Endothelial cell of umbilical vein (primary cell): Measurements from ENCODE around the gene RGS11. TPM values are rescaled to one million over a fixed set of nuclear protein-coding genes. Genes with fewer than 3 reads are reported as not detected.

Experiments
- BruUV-seq: library from RNA; stranded (reverse); fragments of 400-500 nt; replicated peaks from 2 replicates; lab custom pipeline; 2021; lab: Mats Ljungman, UMichigan
- CTCF ChIA-PET: fragments of 300-600, 350-600 bp; sonication (Branson Sonifier 250); formaldehyde crosslinking; loops from one replicate; lab custom pipeline; 2021; ENCODE audit warnings: antibody characterized with exemption, inconsistent platforms; lab: Charles Lee
- POLR2A ChIA-PET: fragments of 300-600, 350-600 bp; sonication (Branson Sonifier 250); formaldehyde crosslinking; loops from one replicate; lab custom pipeline; 2021; ENCODE audit warnings: antibody characterized with exemption, inconsistent platforms; lab: Charles Lee
- DNase-seq: peaks from one replicate; pipeline ENCODE4 v3.0.0-alpha.2; 2011; ENCODE audit warnings: low read depth, low spot score
- FAIRE-seq: peaks from 2 replicates; lab custom pipeline; 2011; peaks lifted over from hg19 to GRCh38; lab: Jason Lieb, UNC
- H2AFZ ChIP-seq: 2 replicates; pipeline ENCODE4 v1.6.0; 2012; ENCODE audit warnings: low read depth, low read length, control low read depth, inconsistent platforms
- H3K27ac ChIP-seq: 2 replicates; pipeline ENCODE4 v1.5.1; 2011; ENCODE audit warnings: low read depth, mild to moderate bottlenecking, control low read depth, low read length, moderate library complexity; ENCODE audit not compliant: insufficient read depth
- H3K27me3 ChIP-seq, 2 experiments: 2 replicates each; pipeline versions ENCODE4 v1.6.0 to v1.6.1; 2011; ENCODE audit warnings: low read length in 2 of 2, mixed read lengths in 1 of 2; ENCODE audit not compliant: control insufficient read depth in 2 of 2, insufficient read depth in 2 of 2
- H3K36me3 ChIP-seq, 2 experiments: 2 replicates in 1 of 2; 3 replicates in 1 of 2; pipeline ENCODE4 v1.5.1; 2011; ENCODE audit warnings: low read length in 2 of 2, mild to moderate bottlenecking in 1 of 2, moderate library complexity in 1 of 2; ENCODE audit not compliant: control insufficient read depth in 2 of 2, insufficient read depth in 2 of 2; ENCODE audit errors: extremely low read depth in 1 of 2
- H3K4me1 ChIP-seq: 3 replicates; pipeline ENCODE4 v1.5.1; 2011; ENCODE audit warnings: mild to moderate bottlenecking, low read length; ENCODE audit not compliant: control insufficient read depth, insufficient read depth; ENCODE audit errors: extremely low read depth
- H3K4me2 ChIP-seq: 2 replicates; pipeline ENCODE4 v1.6.1; 2011; ENCODE audit warnings: low read length, control low read depth, mixed read lengths; ENCODE audit not compliant: insufficient read depth
- H3K4me3 ChIP-seq, 3 experiments: fragments of 200-600 bp in 1 of 3; sonication (generic), shearing (Covaris generic) in 1 of 3; replicated peaks in 1 of 3; 2 replicates each; pipeline ENCODE4 v1.5.1; 2011 to 2016; ENCODE audit warnings: control low read depth in 3 of 3, low read length in 3 of 3, mild to moderate bottlenecking in 2 of 3, inconsistent platforms in 1 of 3, low read depth in 1 of 3, moderate library complexity in 1 of 3; ENCODE audit not compliant: insufficient read depth in 1 of 3
- H3K79me2 ChIP-seq: 2 replicates; pipeline ENCODE4 v1.6.0; 2012; ENCODE audit warnings: low read length, inconsistent platforms; ENCODE audit not compliant: control insufficient read depth, insufficient read depth
- H3K9ac ChIP-seq: replicated peaks from 2 replicates; pipeline ENCODE3; 2011; ENCODE audit warnings: low read length, control low read depth; ENCODE audit not compliant: insufficient read depth; ENCODE audit errors: extremely low read depth
- H3K9me1 ChIP-seq: replicated peaks from 3 replicates; pipeline ENCODE4 v1.6.0; 2011; ENCODE audit warnings: mild to moderate bottlenecking, low read length; ENCODE audit not compliant: control insufficient read depth, insufficient read depth; ENCODE audit errors: extremely low read depth
- H3K9me3 ChIP-seq: replicated peaks from 2 replicates; pipeline ENCODE4 v1.5.1; 2012; ENCODE audit warnings: low read length, inconsistent platforms; ENCODE audit not compliant: control insufficient read depth, insufficient read depth
- H4K20me1 ChIP-seq: replicated peaks from 2 replicates; pipeline ENCODE3; 2011; ENCODE audit warnings: mild to moderate bottlenecking, low read length; ENCODE audit not compliant: control insufficient read depth, insufficient read depth; ENCODE audit errors: extremely low read depth
- EZH2 ChIP-seq: IDR thresholded peaks from 2 replicates; pipeline ENCODE4 v1.6.1; 2012; ENCODE audit warnings: borderline replicate concordance, low read depth, mild to moderate bottlenecking, moderate library complexity, low read length, inconsistent platforms; ENCODE audit not compliant: severe bottlenecking
- FOS ChIP-seq: IDR thresholded peaks from 2 replicates; pipeline ENCODE4 v1.6.1; 2011; ENCODE audit warnings: mild to moderate bottlenecking, low read length, moderate library complexity, borderline replicate concordance; ENCODE audit not compliant: insufficient read depth
- GATA2 ChIP-seq: IDR thresholded peaks from 2 replicates; pipeline ENCODE4 v1.7.0; 2011; ENCODE audit warnings: low read depth, mild to moderate bottlenecking, moderate library complexity, mixed read lengths, low read length; ENCODE audit not compliant: insufficient read length, insufficient read depth
- JUN ChIP-seq: IDR thresholded peaks from 2 replicates; pipeline ENCODE4 v1.6.1; 2011; ENCODE audit warnings: borderline replicate concordance, low read depth; ENCODE audit not compliant: insufficient read length, insufficient read depth
- MYC ChIP-seq: IDR thresholded peaks from one replicate; pipeline ENCODE4 v1.6.1; 2011; ENCODE audit warnings: mild to moderate bottlenecking, low read depth, low read length
- POLR2A ChIP-seq: IDR thresholded peaks from 2 replicates; pipeline ENCODE4 v1.6.1; 2012; ENCODE audit warnings: low read depth, mild to moderate bottlenecking, control low read depth, low read length
- POLR2AphosphoS5 ChIP-seq: IDR thresholded peaks from 2 replicates; pipeline ENCODE4 v1.6.1; 2012; ENCODE audit warnings: low read depth, mild to moderate bottlenecking, control low read depth, low read length, moderate library complexity; ENCODE audit not compliant: insufficient read depth
- dilution Hi-C: fragments of 300-500 bp; cut with MboI; formaldehyde crosslinking; loops from one replicate; pipeline ENCODE4 v1.15.0; 2019; ENCODE audit warnings: low sequenced_read_pairs; ENCODE audit not compliant: extremely low pct_ligation_motif_present
- intact Hi-C: fragments of 100-400 bp; cut with micrococcal nuclease; formaldehyde crosslinking; loops from one replicate; pipeline ENCODE4 v1.10.0; 2022
- polyA plus RNA-seq, 4 experiments: library from polyadenylated mRNA; depleted of rRNA in 3 of 4; stranded (reverse) in 3 of 4; unstranded in 1 of 4; fragments of >200 nt; gene quantifications; 2 replicates each; pipeline versions ENCODE4 v1.2.1 to v1.2.3, GENCODE V29; 2011 to 2012; ENCODE audit warnings: missing spikeins in 1 of 4
- total RNA-seq: library from RNA; stranded (reverse); gene quantifications from 2 replicates; pipeline ENCODE4 v1.2.3, GENCODE V29; 2021
- TF ChIP-seq, protein P1 (sequence below): IDR thresholded peaks from 2 replicates; pipeline ENCODE4 v1.6.1; 2011; ENCODE audit not compliant: insufficient read depth, insufficient read length
- TF ChIP-seq, protein P2 (sequence below), 2 donors: IDR thresholded peaks; 1 replicate in 1 of 2; 2 replicates in 1 of 2; pipeline ENCODE4 v1.5.1; 2011; ENCODE audit warnings: low read length in 2 of 2, mild to moderate bottlenecking in 2 of 2, moderate library complexity in 2 of 2, control low read depth in 1 of 2, inconsistent platforms in 1 of 2, low read depth in 1 of 2; ENCODE audit not compliant: insufficient read depth in 1 of 2; ENCODE audit errors: extremely low read depth in 1 of 2

Gene RGS11
- total and polyA plus RNA-seq, 2 donors (not counting 3 experiments of a cell fraction or from before 2014, with no cell fraction given): 3.0 to 4.9 TPM

DNA sequence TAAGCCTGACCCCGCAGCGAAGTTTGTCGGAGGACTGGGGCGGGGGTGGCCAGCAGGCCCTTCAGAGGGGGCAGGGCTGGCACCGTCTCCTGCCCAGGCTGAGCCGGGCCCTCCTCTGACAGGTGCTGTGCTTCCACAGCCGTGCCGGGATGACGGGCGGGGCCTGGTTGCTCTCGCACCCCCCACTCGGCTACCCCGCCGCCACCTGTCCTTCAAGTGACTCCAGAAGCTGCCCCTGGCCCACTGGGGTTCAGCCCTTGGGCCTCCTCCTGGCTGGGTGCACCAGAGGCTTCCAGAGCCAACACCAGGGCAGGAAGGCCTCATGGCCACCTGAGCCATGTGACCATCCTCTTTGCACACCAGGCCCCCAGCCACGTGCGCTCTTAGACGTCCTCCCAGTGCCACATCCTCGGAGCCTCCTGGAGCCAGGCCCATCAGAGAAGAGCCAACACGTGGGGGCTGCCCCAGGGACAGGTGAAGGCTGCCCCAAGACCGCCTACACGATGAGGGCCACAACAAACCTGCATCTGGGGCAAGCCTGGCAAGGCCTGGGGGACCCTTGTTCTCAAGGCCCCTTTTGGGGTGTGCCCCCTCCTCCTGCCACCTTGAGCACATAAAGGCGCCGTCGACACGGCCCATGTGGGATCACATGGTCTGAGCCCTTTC, 14.4 kb upstream of the RGS11 start:
- Histone ChIP-seq H3K79me2 (no peaks in the 10 kb centered on the region), H4K20me1 (no peaks in the 10 kb centered on the region), H2AFZ (no peak overlapping the region), H3K4me3 (no peak overlapping the region), H3K4me2 (no peak overlapping the region), H3K4me1 (no peaks in the 10 kb centered on the region), H3K27ac (no peak overlapping the region), H3K9me3 (no peaks in the 10 kb centered on the region), H3K9ac (no peak overlapping the region), H3K36me3 (peaks cover 0 to 33% of the 10 kb centered on the region in 2 experiments), H3K9me1 (no peaks in the 10 kb centered on the region), H3K27me3 (no peaks in the 10 kb centered on the region)
- dilution Hi-C loops (no loop called here), intact Hi-C loops (no loop called here)
- ChIA-PET CTCF (no interaction called here), POLR2A (no interaction called here)
- FAIRE-seq: no peak
- TF ChIP-seq POLR2AphosphoS5 (no peak), MYC (no peak), POLR2A (no peak), FOS (no peak), EZH2 (no peak), JUN (no peak), GATA2 (no peak)
- TF ChIP-seq, protein P1, sequence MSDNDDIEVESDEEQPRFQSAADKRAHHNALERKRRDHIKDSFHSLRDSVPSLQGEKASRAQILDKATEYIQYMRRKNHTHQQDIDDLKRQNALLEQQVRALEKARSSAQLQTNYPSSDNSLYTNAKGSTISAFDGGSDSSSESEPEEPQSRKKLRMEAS: no peak
- TF ChIP-seq, protein P2, sequence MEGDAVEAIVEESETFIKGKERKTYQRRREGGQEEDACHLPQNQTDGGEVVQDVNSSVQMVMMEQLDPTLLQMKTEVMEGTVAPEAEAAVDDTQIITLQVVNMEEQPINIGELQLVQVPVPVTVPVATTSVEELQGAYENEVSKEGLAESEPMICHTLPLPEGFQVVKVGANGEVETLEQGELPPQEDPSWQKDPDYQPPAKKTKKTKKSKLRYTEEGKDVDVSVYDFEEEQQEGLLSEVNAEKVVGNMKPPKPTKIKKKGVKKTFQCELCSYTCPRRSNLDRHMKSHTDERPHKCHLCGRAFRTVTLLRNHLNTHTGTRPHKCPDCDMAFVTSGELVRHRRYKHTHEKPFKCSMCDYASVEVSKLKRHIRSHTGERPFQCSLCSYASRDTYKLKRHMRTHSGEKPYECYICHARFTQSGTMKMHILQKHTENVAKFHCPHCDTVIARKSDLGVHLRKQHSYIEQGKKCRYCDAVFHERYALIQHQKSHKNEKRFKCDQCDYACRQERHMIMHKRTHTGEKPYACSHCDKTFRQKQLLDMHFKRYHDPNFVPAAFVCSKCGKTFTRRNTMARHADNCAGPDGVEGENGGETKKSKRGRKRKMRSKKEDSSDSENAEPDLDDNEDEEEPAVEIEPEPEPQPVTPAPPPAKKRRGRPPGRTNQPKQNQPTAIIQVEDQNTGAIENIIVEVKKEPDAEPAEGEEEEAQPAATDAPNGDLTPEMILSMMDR (IDR thresholded peaks at IDR 0.05; ENCODE audit: extremely low read depth in 1 of 2, insufficient read depth in 1 of 2, low read depth in 1 of 2, low read length in 2 of 2): no peak
- DNase-seq: no peak
- no TSS peak for BruUV-seq
